Measurements from ENCODE around the gene DEPDC7. TPM values are rescaled to one million over a fixed set of nuclear protein-coding genes. Genes with fewer than 3 reads are reported as not detected.
A peak's percentile ranks its signal among the peaks of the same experiment; 100 is the strongest.

The DEPDC7 gene
- total and polyA plus RNA-seq, 2 of the 13 experiments (the other 11 are each of a cell fraction or from before 2014, with no cell fraction given) = 17.3 to 33.3 TPM

- no peak for TF ChIP-seq ZNF737 (CRISPR knock-in tag; IDR thresholded peaks at IDR 0.05; ENCODE audit: borderline replicate concordance)
- no peak for TF ChIP-seq RORA (CRISPR knock-in tag; IDR thresholded peaks at IDR 0.05)
- no peak for TF ChIP-seq KAT2B (IDR thresholded peaks at IDR 0.05; ENCODE audit: borderline replicate concordance, low read depth, low read length)
- TF ChIP-seq MZF1 (CRISPR knock-in tag; IDR thresholded peaks at IDR 0.05; ENCODE audit: borderline replicate concordance) = no peak
- TF ChIP-seq DRAP1 (CRISPR knock-in tag; IDR thresholded peaks at IDR 0.05) = no peak
These were observed 33.1 kb upstream of the DEPDC7 start (continued) for GRCh38 chr11:32982626-32983025.

DNA sequence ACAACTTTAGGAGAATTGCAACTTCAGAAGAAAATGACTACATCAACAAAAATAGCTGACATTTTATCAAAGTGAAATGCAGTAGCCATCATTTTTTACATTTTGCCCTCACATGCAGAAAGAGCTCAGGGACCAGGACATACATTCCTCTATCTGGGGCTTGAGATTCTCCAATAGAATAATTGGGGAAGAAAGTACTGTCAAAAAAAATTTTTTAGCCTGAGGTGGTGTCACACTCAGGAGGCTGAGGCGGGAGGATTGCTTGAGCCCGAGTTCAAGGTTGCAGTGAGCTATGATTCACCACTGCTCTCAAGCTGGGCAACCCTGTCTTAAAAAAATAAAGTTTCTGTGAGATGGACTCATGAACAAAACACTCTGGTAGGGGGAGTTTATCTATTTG, 32.2 kb upstream of the DEPDC7 start:
- 75% methylated on average over 2 of the region's 2 CpGs for WGBS (ENCODE audit: low lambda C conversion rate)
- no peaks in the 10 kb centered on the region for H3K79me2 ChIP-seq (ENCODE audit: insufficient read depth, low read length)
- H3K4me1 ChIP-seq (ENCODE audit: insufficient read depth, low read length) = no peaks in the 10 kb centered on the region
- no peaks in the 10 kb centered on the region for H3K27me3 ChIP-seq (ENCODE audit: control insufficient read depth in 1 of 2, insufficient read depth in 2 of 2, low read length in 2 of 2)
- TF ChIP-seq AGO1 (IDR thresholded peaks at IDR 0.05; ENCODE audit: low read depth, low read length, poor library complexity, severe bottlenecking) (no peak), MAFK (conservative IDR thresholded peaks at IDR 0.05 in 1 of 2, IDR thresholded peaks at IDR 0.05 in 1 of 2; ENCODE audit: low read length in 2 of 2) (peak in 1 of 2 experiments; percentile 50; a peak in 2 of 4 replicates)
- no peaks in the 10 kb centered on the region for H3K9me3 ChIP-seq (ENCODE audit: low read length)
- CTCF ChIA-PET (ENCODE audit: low intra/inter-chr PET ratio, low total read pairs) = no interaction called here
- H3K4me2 ChIP-seq (ENCODE audit: low read depth, low read length) = no peak overlapping the region
- H2AFZ ChIP-seq (ENCODE audit: low read length) = no peak overlapping the region
- intact Hi-C loops (cut with micrococcal nuclease; ENCODE audit: unreplicated experiment) (no loop called here), in situ Hi-C loops (cut with HindIII; ENCODE audit: extremely low pct_ligation_motif_present, low pct_unique_long_range_greater_than_20kb) (no loop called here)
- ATAC-seq (no peak), DNase-seq (ENCODE audit: low spot score) (no peak), FAIRE-seq (no peak)
- H3K27ac ChIP-seq (ENCODE audit: extremely low read length, insufficient read depth, low read length) = no peak overlapping the region
- no TSS peak for BruUV-seq (replicated peaks)
- H3K36me3 ChIP-seq (replicated peaks in 1 of 2; ENCODE audit: control insufficient read depth in 1 of 2, insufficient read depth in 2 of 2, low read length in 2 of 2) = no peaks in the 10 kb centered on the region; a peak in 2 of 5 replicates
- no peaks in the 10 kb centered on the region for H4K20me1 ChIP-seq (ENCODE audit: insufficient read depth, low read length)
- no peak overlapping the region for H3K9ac ChIP-seq (ENCODE audit: insufficient read depth, low read depth, low read length)
- POLR2A ChIA-PET = interaction anchor here (1.1 kb wide), 1 partner anchor 32 kb away, joined by 3 read pairs; the partner anchor contains the start of gene DEPDC7
- no peak overlapping the region for H3K4me3 ChIP-seq (replicated peaks in 1 of 3; ENCODE audit: insufficient read depth in 1 of 3, low read depth in 2 of 3, low read length in 3 of 3)
